GM18507 (cell line): ENCODE measurements around the gene PTPRA.
A peak's percentile ranks its signal among the peaks of the same experiment; 100 is the strongest.
"Not testable (repeated sequence)": the region's sequence is repeated elsewhere in the genome, so short reads cannot be mapped to it uniquely, and the experiment has no call there.

Source experiments
- DNase-seq: peaks from one replicate; pipeline ENCODE4 v3.0.0; 2011; ENCODE audit warnings: low read depth; ENCODE audit not compliant: insufficient read length; ENCODE audit errors: extremely low spot score
- FAIRE-seq: peaks from 2 replicates; lab custom pipeline; 2011; peaks lifted over from hg19 to GRCh38; lab: Jason Lieb, UNC

PTPRA gene

DNA sequence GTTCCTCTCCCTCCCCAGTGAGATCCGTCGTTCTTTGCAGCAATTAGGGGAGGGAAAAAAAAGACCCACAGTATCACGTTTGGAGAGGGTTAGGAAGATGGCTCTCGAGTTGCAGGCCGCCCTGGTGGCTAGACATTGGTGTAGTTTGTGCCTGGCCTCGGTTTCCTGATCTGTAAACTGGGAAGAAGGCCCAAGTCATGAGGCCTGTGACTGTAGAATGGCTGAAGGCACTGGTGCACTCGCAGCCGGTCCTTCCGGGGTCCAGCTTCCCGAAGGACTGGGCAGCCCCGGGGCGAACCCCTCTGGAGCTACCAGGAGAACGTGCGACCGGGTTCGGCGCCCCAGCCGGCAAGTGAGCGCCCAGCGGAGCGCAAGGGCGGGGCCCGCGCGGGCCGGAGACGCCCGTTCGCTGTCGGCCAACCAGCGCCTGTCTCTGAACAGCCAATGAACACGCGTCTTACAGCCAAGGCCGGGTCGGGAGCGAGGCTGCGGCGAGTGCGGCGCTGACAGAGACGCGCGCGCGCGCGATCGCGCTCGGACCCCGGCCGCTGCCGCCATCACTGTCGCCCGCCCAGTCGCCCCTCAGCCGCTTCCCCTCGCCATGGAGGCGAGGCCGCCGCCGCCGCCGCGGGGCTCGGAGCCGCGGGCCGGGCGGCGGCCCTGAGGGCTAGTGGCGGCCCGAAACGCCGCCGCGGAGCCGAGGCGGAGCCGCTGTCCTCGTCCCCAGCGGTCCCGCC lies at the start of gene PTPRA:
Gene PTPRA, plus strand, starts transcription at position 472 of the 737 bp plus-strand sequence. CDS start 90,797 bp downstream, outside the sequence.
- DNase-seq: peak; percentile 91
- peak; percentile 83 for FAIRE-seq

DNA sequence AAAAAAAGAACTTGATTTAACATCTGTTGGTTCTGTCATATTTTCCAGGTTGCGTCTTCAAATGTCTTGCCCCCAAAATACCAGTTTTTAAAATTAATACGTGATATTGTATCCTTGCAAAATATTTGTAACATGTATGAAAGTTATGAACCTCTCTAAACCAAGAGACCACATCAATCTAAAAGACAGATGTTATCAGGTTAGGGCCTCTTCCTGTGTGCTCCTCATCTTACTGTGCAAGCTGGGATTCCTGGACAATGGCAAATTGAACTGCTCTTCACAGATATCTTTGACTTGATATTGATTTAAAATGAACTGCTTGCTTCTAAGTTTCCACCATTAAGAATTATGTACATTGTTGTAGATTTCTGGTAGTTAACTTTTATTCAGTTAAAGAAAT lies 47.5 kb upstream of the PTPRA start:
- no peak for FAIRE-seq
- DNase-seq: no peak

DNA sequence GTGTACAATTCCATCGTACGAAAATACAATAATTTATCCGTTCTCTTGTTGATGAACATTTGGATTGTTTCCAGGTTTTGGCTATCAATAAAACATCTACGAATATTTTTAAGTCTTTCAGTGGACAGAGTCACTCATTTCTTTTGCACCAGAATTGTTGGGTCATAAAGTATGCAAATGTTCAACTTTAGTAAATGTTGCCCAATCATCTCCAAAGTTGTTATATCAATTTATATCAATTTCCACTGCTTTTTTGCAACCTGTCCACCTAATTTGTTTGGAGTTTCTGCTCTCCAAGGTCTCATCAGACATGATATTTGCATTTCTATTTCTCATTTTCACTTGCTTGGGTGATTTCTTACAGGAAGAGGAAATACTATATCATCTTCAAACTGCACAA lies 46.6 kb upstream of the PTPRA start:
- no peak for DNase-seq
- no peak for FAIRE-seq

DNA sequence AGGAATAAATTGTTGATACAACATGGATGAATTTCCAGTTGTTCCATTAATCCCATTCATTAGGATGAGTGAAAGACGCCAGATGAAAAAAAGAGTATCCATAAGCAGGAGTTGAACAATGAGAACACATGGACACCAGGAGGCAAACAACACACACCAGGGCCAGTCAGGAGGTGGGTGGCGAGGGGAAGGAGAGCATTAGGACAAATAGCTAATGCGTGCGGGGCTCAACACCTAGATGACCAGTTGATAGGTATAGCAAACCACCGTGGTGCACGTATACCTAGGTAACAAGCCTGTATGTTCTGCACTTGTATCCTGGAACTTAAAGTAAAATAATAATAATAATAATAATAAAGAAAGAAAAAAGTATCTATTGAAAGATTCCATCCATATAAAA lies 43.9 kb upstream of the PTPRA start:
- no peak for DNase-seq
- no peak for FAIRE-seq

DNA sequence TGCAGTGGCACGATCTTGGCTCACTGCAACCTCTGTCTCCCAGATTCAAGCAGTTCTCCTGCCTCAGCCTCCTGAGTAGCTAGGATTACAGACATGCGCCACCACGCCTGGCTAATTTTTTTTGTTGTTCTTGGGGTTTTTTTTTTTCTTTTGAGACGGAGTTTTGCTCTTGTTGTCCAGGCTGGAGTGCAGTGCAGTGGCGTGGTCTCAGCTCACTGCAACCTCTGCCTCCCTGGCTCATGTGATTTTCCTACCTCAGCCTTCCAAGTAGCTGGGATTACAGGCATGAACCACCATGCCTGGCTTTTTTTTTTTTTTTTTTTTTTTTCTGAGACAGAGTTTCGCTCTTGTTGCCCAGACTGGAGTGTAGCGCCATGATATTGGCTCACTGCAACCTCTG lies 42.1 kb upstream of the PTPRA start:
- FAIRE-seq, DNase-seq: not testable (repeated sequence)

- FAIRE-seq (no peak), DNase-seq (no peak)
Measured at GRCh38 chr20:2833761-2834160, 39.5 kb upstream of the PTPRA start.

- no peak for FAIRE-seq
Measured at GRCh38 chr20:2834401-2835110, 38.7 kb upstream of the PTPRA start.

DNA sequence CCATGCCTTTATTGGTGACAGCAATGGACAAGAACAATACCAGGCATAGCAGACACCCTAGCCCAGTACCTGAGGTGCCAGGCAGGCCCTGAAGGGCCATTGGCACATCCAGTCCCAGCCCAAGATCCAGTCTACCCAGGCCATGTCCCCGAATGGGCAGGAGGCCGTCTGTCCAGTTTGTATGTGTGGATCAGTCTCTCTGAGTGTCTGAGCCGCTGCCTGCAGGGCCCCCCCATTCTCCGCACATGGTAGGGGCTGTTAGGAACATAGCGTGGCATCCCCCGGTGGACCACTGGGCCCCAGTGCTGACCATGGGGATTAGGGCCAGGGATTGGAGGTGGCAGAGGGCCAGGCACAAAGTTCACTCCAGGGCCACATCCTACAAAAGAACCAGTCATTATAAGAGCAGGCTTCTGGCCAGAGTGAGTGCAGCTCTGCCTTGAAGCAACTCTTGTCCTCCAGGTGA lies 37.9 kb upstream of the PTPRA start:
- no peak for DNase-seq
- no peak for FAIRE-seq

More at GRCh38 chr20:2834401-2835110, 38.7 kb upstream of the PTPRA start:
- DNase-seq: no peak

DNA sequence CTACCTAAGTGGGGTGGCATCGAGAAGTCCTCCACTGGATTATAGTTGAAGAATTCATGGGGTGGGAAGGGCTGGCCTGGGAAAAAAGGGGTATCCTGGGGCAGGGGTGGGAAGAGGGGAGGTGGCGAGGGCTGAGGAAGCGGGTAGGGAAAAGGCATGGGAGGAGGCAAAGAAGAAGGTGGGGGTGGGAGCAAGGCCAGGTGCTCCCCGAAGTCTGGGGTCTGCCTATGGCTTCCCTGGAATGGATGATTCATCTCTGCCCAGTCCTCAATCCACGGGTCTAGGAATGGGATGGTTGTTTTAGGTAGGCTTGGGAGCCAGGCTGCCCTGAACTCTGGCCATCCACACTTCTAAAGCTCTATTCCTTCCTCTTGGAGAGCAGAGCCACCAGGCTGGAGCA lies 37.2 kb upstream of the PTPRA start:
- FAIRE-seq: no peak
- no peak for DNase-seq

GRCh38 chr20:2837221-2837960 lies 35.9 kb upstream of the PTPRA start:
- FAIRE-seq (no peak), DNase-seq (no peak)

DNA sequence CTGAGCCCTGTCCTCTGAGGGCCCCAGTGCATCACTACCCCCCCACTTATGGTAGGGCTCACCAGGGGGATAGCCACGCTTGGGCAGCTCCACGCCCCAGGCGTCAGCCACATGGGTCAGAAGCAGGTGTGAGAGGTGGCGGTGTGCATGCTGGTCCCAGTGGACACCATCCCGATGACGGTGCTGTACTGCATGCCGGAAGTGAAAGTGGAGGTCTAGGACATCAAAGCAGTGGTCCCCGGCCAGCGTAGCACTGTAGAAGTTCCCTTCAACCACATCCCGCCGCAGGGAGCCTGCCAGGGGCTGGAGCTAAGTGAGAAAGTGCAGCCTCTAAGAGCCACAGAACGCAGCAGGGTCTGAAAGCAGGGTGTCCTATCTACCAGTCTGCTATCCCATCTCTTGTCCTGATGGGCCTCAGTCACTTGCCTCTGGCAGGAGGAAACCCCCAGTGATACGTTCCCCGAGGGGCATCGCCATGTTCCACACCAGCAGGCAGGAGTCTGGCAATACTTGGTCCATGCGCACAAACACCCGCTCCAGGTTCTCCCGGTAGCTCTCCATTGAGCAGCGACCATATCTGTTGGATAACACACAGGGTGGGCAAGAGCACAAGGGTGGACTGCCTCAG lies 35.0 kb upstream of the PTPRA start:
- DNase-seq (no peak), FAIRE-seq (peak; percentile 69)

- FAIRE-seq: no peak
Measured at GRCh38 chr20:2838847-2839671, 34.2 kb upstream of the PTPRA start.

GRCh38 chr20:2839732-2840137 lies 33.5 kb upstream of the PTPRA start:
- DNase-seq (no peak), FAIRE-seq (no peak)

More at GRCh38 chr20:2838847-2839671, 34.2 kb upstream of the PTPRA start:
- DNase-seq: no peak

DNA sequence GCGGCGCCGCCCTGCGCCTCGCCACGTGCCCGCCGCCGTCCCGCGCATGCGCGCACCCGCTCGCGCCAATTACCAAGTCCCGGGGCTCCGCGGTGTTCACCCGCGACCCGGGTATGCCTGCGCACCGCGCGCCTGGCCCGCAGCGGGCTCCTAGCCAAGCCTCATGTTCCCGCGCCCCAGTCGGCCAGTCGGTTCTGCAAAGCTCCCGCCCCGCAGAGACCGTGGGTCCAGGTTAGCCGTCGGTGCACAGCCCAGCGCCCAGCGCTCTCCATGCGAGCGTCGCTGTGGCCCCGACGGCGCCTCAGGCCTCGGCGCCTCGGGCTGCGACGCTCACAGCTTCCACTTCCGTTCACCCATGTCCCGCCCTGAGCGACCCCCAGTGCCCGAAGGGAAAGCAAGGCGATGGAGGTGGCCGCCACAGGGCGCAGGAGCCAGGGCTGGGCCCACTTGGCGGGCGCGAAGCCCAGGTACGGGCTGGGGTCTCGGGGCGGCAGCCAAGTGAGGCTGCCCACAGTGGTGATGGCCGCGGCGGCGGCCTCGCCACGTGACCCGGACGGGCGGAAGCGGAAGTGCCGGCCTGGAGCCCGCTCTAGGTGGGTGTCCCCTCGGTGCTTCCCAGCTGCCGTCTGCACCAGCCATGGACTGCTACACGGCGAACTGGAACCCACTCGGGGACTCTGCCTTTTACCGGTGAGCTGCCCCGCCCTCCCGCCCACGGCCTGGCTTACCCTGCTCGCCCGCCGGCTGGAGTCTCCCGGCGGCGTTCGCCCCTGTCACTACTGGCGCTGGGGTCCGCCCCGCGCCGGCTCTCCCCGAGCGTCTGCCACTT lies 32.9 kb upstream of the PTPRA start, which contains the start of the genes PCED1A and VPS16:
Gene PCED1A, minus strand, starts transcription at position 518 of the 829 bp plus-strand sequence. CDS start 743 bp downstream, outside the sequence.
Gene VPS16, plus strand, starts transcription at position 608 of the 829 bp plus-strand sequence. Its CDS starts 30 bp downstream, at position 638.
- FAIRE-seq: peak; percentile 84
- DNase-seq: peak; percentile 98

DNA sequence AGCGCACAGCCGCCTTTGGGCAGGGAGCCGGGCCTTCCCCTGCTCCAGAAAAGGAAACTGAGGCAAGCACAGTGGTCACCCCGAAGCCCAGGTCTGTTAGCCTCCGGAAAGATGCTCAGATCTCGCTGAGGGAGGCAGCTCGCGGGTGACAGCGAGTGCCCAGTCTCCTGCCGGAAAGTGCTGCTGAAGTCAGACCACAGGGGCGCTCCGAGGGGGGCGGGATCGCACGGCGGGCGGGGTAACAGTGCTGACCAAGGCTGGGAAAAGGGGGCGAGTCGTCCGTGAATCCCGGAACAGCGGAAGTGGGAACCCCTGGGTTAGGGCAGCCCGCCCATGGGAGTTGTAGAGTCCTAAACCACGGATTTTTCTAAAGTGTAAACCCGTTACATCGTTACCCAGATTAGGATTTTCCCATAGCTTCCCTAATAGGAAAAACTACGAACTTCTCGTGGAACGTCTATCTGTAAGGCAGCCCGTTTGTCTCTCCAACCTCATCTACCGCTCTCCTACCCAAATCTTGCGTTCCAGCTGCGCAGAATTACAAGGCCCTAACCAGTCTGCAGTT lies 32.2 kb upstream of the PTPRA start:
- no peak for FAIRE-seq
- DNase-seq: peak; percentile 43

GRCh38 chr20:2845607-2846006 lies 27.7 kb upstream of the PTPRA start:
- no peak for DNase-seq
- FAIRE-seq: no peak

GRCh38 chr20:2846698-2847097 lies 26.6 kb upstream of the PTPRA start:
- DNase-seq (no peak), FAIRE-seq (no peak)
